Measurements from ENCODE around the gene IL25. TPM values are rescaled to one million over a fixed set of nuclear protein-coding genes. Genes with fewer than 3 reads are reported as not detected.

IL25 gene
- total and polyA plus RNA-seq, 2 experiments from 2014 or later: not detected

- in situ Hi-C loops (cut with MboI): no loop called here
- Histone ChIP-seq H3K27me3 (replicated peaks; ENCODE audit: insufficient read depth) (no peaks in the 10 kb centered on the region), H3K9me2 (ENCODE audit: insufficient read depth) (no peaks in the 10 kb centered on the region), H3K27ac (no peak overlapping the region), H3K79me2 (ENCODE audit: insufficient read depth) (no peaks in the 10 kb centered on the region), H4K20me1 (ENCODE audit: insufficient read depth) (no peaks in the 10 kb centered on the region), H2AFZ (no peak overlapping the region), H3K9me3 (ENCODE audit: low read depth) (no peaks in the 10 kb centered on the region), H3K4me2 (ENCODE audit: unreplicated experiment) (no peak overlapping the region), H3K9ac (no peak overlapping the region), H3K4me1 (ENCODE audit: insufficient read depth) (no peaks in the 10 kb centered on the region), H3F3A (ENCODE audit: insufficient read depth) (no peaks in the 10 kb centered on the region), H3K36me3 (ENCODE audit: low read depth) (no peaks in the 10 kb centered on the region), H3K4me3 (no peak overlapping the region)
- WGBS, 2 experiments (ENCODE audit: low coverage in 1 of 2, low lambda C conversion rate in 2 of 2, missing lambda C conversion rate in 2 of 2): 80 to 90% methylated on average over 3 to 6 of the region's 6 CpGs
- TF ChIP-seq EZH2 (IDR thresholded peaks at IDR 0.05; ENCODE audit: insufficient read depth, poor library complexity, severe bottlenecking): no peak
- no peak for DNase-seq
Measured at GRCh38 chr14:23348297-23348655, 24.3 kb upstream of the IL25 start.

DNA sequence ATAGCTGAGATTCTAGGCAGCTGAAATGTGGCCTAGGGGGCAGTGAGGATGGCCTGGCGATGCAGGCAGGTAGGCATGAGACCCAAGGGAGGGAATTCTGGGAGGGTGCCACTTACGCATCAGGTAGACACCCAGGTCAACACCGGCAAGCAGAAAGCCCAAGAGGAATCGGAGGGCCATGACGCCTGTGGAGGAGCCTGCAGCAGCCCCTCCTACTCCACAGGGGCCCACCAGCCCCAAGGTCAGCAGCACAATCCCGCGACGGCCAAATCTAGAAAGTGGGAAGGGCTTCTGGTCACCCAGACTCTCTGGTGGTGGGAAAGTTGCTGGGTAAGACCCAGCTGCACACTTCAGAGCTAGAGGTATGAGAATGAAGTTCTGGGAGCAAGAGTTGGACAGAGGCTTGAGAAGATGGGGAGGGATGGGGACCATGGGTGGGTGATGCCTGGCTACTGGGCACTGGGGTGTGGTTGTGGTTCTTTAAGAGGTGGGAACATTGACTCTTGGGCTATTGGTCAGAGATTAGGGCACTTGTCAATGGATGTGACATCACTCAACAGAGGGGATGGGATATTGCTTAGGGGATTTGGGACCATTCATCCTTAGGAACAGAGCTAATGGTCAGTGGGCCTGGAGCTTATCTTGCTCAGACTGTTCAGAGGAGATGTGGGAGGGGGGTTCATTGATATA is 23.3 kb upstream of the IL25 start:
- WGBS, 2 experiments (ENCODE audit: low coverage in 1 of 2, low lambda C conversion rate in 2 of 2, missing lambda C conversion rate in 2 of 2): 87 to 94% methylated on average over 8 of the region's 8 CpGs
- H3F3A ChIP-seq (ENCODE audit: insufficient read depth): no peaks in the 10 kb centered on the region
- H4K20me1 ChIP-seq (ENCODE audit: insufficient read depth): no peaks in the 10 kb centered on the region
- H2AFZ ChIP-seq: no peak overlapping the region
- H3K4me2 ChIP-seq (ENCODE audit: unreplicated experiment): no peak overlapping the region
- H3K9me3 ChIP-seq (ENCODE audit: low read depth): no peaks in the 10 kb centered on the region
- TF ChIP-seq EZH2 (IDR thresholded peaks at IDR 0.05; ENCODE audit: insufficient read depth, poor library complexity, severe bottlenecking) (no peak), EZH2phosphoT487 (IDR thresholded peaks at IDR 0.05; ENCODE audit: insufficient read depth, low read depth) (no peak)
- no peaks in the 10 kb centered on the region for H3K79me2 ChIP-seq (ENCODE audit: insufficient read depth)
- no peak for DNase-seq
- in situ Hi-C loops (cut with MboI): no loop called here
- no peaks in the 10 kb centered on the region for H3K9me2 ChIP-seq (ENCODE audit: insufficient read depth)
- H3K27ac ChIP-seq: no peak overlapping the region
- no peak overlapping the region for H3K9ac ChIP-seq
- H3K4me3 ChIP-seq: no peak overlapping the region
- H3K36me3 ChIP-seq (ENCODE audit: low read depth): no peaks in the 10 kb centered on the region
- no peaks in the 10 kb centered on the region for H3K4me1 ChIP-seq (ENCODE audit: insufficient read depth)
- no peaks in the 10 kb centered on the region for H3K27me3 ChIP-seq (replicated peaks; ENCODE audit: insufficient read depth)

DNA sequence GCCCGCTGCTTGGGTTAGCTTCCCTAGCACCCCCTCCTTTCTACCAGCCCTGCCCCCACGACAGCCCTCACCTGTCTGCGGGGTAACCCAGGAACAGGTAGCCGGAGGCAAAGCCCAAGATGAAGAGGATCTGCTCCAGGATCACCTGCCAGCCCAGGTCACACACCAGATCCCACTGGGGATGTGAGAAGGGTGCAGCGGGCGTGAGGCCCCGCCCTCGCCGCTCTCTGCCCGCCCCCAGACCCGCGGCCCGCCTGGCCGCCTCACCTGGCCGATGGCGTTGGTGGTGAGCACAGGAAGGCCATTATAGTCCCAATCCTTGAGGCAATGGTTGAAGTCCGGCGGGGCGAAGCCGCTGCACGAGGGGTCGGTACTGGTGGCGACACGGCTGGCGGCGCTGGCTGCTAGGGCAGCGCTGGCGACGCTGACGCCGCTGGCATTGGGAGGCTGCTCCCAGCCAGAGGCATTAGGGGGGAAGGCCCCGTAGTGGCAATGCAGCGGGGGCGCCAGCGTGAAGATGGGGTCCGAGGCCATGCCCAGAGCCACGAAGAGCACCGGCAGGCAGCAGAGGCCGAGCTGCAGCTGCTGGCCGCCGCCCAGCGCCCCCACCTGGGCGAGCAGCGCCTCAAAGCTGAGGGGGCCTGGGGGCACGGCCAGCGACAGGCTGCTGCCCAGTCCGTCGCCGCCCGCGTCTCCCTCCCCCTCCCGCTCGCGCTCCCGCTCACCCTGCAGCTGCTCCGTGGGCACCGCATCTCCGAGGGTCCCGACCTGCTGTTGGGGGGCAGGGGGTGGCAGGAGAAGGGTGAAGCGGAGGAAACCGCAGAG is 20.7 kb upstream of the IL25 start:
- no peak for TF ChIP-seq EZH2phosphoT487 (IDR thresholded peaks at IDR 0.05; ENCODE audit: insufficient read depth, low read depth)
- no peak for TF ChIP-seq EZH2 (IDR thresholded peaks at IDR 0.05; ENCODE audit: insufficient read depth, poor library complexity, severe bottlenecking)
- peak overlapping the region; percentile 65 for H3K9ac ChIP-seq
- 7 to 10% methylated on average over 50 to 58 of the region's 61 CpGs for WGBS, 2 experiments (ENCODE audit: low coverage in 1 of 2, low lambda C conversion rate in 2 of 2, missing lambda C conversion rate in 2 of 2)

GRCh38 chr14:23352506-23353432 is 19.8 kb upstream of the IL25 start, which contains the start of gene SLC22A17:
Gene SLC22A17 (minus strand): TSS chr14:23352887.
- in situ Hi-C loops (cut with MboI): no loop called here
- H3K27me3 ChIP-seq (replicated peaks; ENCODE audit: insufficient read depth): no peaks in the 10 kb centered on the region
- H3K4me1 ChIP-seq (ENCODE audit: insufficient read depth): no peaks in the 10 kb centered on the region
- no peaks in the 10 kb centered on the region for H4K20me1 ChIP-seq (ENCODE audit: insufficient read depth)
- peak within 1 kb of the TSS; percentile 77 for H3K4me3 ChIP-seq
- 0 out of 2 replicates have a peak, but pooled peaks cover 4% of the 10 kb centered on the region for H3K36me3 ChIP-seq (ENCODE audit: low read depth)
- WGBS, 2 experiments (ENCODE audit: low coverage in 1 of 2, low lambda C conversion rate in 2 of 2, missing lambda C conversion rate in 2 of 2): 0 to 1% methylated on average over 23 to 27 of the region's 42 CpGs
- H3K9me2 ChIP-seq (ENCODE audit: insufficient read depth): no peaks in the 10 kb centered on the region
- H3K79me2 ChIP-seq (ENCODE audit: insufficient read depth): no peaks in the 10 kb centered on the region
- no peaks in the 10 kb centered on the region for H3F3A ChIP-seq (ENCODE audit: insufficient read depth)
- H3K4me2 ChIP-seq (ENCODE audit: unreplicated experiment): peak within 1 kb of the TSS; percentile 81
- no peaks in the 10 kb centered on the region for H3K9me3 ChIP-seq (ENCODE audit: low read depth)
- H3K9ac ChIP-seq: peak within 1 kb of the TSS; percentile 65
- H3K27ac ChIP-seq: peak within 1 kb of the TSS; percentile 44
- peak; percentile 97 for DNase-seq
- peak within 1 kb of the TSS; percentile 57 for H2AFZ ChIP-seq
- TF ChIP-seq EZH2 (IDR thresholded peaks at IDR 0.05; ENCODE audit: insufficient read depth, poor library complexity, severe bottlenecking): no peak
- TF ChIP-seq EZH2phosphoT487 (IDR thresholded peaks at IDR 0.05; ENCODE audit: insufficient read depth, low read depth): no peak

More for the DNA sequence above, 20.7 kb upstream of the IL25 start:
- Histone ChIP-seq H3K4me2 (ENCODE audit: unreplicated experiment) (peak overlapping the region; percentile 81), H4K20me1 (ENCODE audit: insufficient read depth) (no peaks in the 10 kb centered on the region), H3K27me3 (replicated peaks; ENCODE audit: insufficient read depth) (no peaks in the 10 kb centered on the region), H3K36me3 (ENCODE audit: low read depth) (no peaks in the 10 kb centered on the region), H3K4me3 (peak overlapping the region; percentile 77), H3F3A (ENCODE audit: insufficient read depth) (no peaks in the 10 kb centered on the region), H3K4me1 (ENCODE audit: insufficient read depth) (no peaks in the 10 kb centered on the region), H2AFZ (peak overlapping the region; percentile 57), H3K9me3 (ENCODE audit: low read depth) (no peaks in the 10 kb centered on the region), H3K27ac (no peak overlapping the region), H3K9me2 (ENCODE audit: insufficient read depth) (no peaks in the 10 kb centered on the region), H3K79me2 (ENCODE audit: insufficient read depth) (no peaks in the 10 kb centered on the region)
- DNase-seq: peak; percentile 34
- in situ Hi-C loops (cut with MboI): no loop called here
